Adrenal gland (tissue), 12 donors: ENCODE data around the gene VWF. TPM values are rescaled to one million over a fixed set of nuclear protein-coding genes. Genes with fewer than 3 reads are reported as not detected.

Source experiments
- DNase-seq, 7 donors: peaks; one replicate each; pipeline ENCODE4 v3.0.0-alpha.2; 2019 to 2020
- H3K27ac ChIP-seq, 5 donors: fragments of 200-600 bp; sonication (generic) in 4 of 5; 1 replicate in 3 of 5; 2 replicates in 2 of 5; pipeline versions ENCODE4 v1.5.1 to v1.8.0; 2016 to 2020; ENCODE audit warnings: mild to moderate bottlenecking in 1 of 5
- H3K27me3 ChIP-seq: fragments of 200-600 bp; 2 replicates; pipeline ENCODE4 v1.8.0; 2021
- H3K36me3 ChIP-seq, 2 donors: fragments of 200-600 bp; replicated peaks in 1 of 2; 1 replicate in 1 of 2; 2 replicates in 1 of 2; pipeline versions ENCODE4 v1.5.1 to v1.8.0; 2018 to 2022
- H3K4me1 ChIP-seq, 2 donors: fragments of 200-600 bp; replicated peaks in 1 of 2; 1 replicate in 1 of 2; 2 replicates in 1 of 2; pipeline versions ENCODE4 v1.5.1 to v1.8.0; 2018 to 2021
- H3K4me3 ChIP-seq, 4 donors: fragments of 200-600 bp; sonication (generic) in 3 of 4; one replicate each; pipeline ENCODE4 v1.5.1; 2016 to 2018
- H3K9me3 ChIP-seq, 3 donors: fragments of 200-600 bp; sonication (generic) in 1 of 3; replicated peaks in 1 of 3; 1 replicate in 2 of 3; 2 replicates in 1 of 3; pipeline versions ENCODE4 v1.5.1 to v1.8.0; 2016 to 2021
- POLR2A ChIP-seq, 2 donors: fragments of 450-650 bp; IDR thresholded peaks; one replicate each; pipeline ENCODE4 v1.6.1; 2017; ENCODE audit warnings: antibody characterized with exemption in 2 of 2, mild to moderate bottlenecking in 2 of 2, moderate library complexity in 1 of 2
- WGBS, 4 donors: extraction: QIAGEN DNeasy Blood & Tissue Kit in 2 of 4; methylation state at CpG; one replicate each; pipeline versions ENCODE4 v1.1.5 to v1.1.7; 2013 to 2017; 5-methylcytosine and 5-hydroxymethylcytosine counted together
- intact Hi-C, 2 donors: fragments of 100-400 bp; cut with DNase I; formaldehyde crosslinking; loops; one replicate each; pipeline versions ENCODE4 v1.14.1 to v1.15.0; 2022 to 2023
- polyA plus RNA-seq, 3 donors: library from polyadenylated mRNA; stranded (reverse); fragments of 200-250 nt in 2 of 3; fragments of 350-450 nt in 1 of 3; fragmentation: Illumina TruSeq in 1 of 3; extraction: RNeasy Lipid Tissue Mini Kit (QIAGEN cat#74804) in 1 of 3; gene quantifications; one replicate each; pipeline ENCODE4 v1.2.3, GENCODE V29; 2013 to 2014
- total RNA-seq, 9 donors: library from RNA; depleted of rRNA in 4 of 9; stranded (reverse); fragments of >200 nt in 4 of 9; fragments of 120-200 nt in 1 of 9; fragmentation: NEBNext Ultra II Directional in 1 of 9; extraction: Animal tissue kit (Norgen Biotek cat#: 25700) in 1 of 9; gene quantifications; one replicate each; pipeline versions ENCODE4 v1.1.0 to v1.2.4, GENCODE V29; 2013 to 2023
- TF ChIP-seq, protein P1 (sequence below), 6 experiments: fragments of 450-650 bp in 4 of 6; fragments of 200-600 bp in 2 of 6; sonication (generic) in 1 of 6; IDR thresholded peaks; 1 replicate in 5 of 6; 2 replicates in 1 of 6; pipeline versions ENCODE4 v1.5.1 to v1.8.0; 2016 to 2021; ENCODE audit warnings: antibody characterized with exemption in 6 of 6, mild to moderate bottlenecking in 2 of 6, moderate library complexity in 1 of 6
- donor health status: healthy with polysubstance abuse.
- donor health status: Bipolar disorder and iron deficiency.
- donor health status: DM: yes; HTN: yes; CAD: no.
- donor health status: DM: no; HTN: no; CAD: no.
- donor health status: DM: no; HTN: no; CAD: no.
- donor health status: DM: yes; HTN: yes; CAD: no.

VWF gene
- total and polyA plus RNA-seq, 12 donors: 2.0 to 60.1 (median 36.2) TPM

DNA sequence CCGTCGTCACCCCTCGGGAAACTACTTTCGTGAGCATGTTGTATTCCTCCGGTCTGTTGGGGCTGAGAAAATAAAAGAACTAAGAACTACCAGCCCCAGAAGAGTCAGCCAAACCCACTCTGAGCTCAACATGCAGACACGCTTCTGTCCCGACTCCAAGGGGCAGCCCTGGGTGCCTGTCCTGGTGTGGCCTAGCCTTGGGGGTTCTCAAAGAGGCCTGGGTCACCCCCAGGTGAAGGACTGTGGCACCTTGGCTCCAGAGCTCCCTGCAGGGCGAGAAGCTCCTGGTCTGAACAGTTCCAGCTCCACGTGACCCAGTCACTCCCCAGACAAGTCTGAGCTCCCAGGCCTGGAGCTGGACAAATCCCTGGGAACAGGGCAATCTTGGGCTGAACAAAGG is 87.0 kb downstream of the VWF start:
- no peaks in the 10 kb centered on the region for H3K9me3 ChIP-seq
- intact Hi-C loops: loop anchor here (5.0 kb wide), 1 partner anchor 50 kb away; no protein-coding TSS in a partner anchor
- no peaks in the 10 kb centered on the region for H3K36me3 ChIP-seq
- no peak overlapping the region for H3K27ac ChIP-seq
- TF ChIP-seq, protein P1, sequence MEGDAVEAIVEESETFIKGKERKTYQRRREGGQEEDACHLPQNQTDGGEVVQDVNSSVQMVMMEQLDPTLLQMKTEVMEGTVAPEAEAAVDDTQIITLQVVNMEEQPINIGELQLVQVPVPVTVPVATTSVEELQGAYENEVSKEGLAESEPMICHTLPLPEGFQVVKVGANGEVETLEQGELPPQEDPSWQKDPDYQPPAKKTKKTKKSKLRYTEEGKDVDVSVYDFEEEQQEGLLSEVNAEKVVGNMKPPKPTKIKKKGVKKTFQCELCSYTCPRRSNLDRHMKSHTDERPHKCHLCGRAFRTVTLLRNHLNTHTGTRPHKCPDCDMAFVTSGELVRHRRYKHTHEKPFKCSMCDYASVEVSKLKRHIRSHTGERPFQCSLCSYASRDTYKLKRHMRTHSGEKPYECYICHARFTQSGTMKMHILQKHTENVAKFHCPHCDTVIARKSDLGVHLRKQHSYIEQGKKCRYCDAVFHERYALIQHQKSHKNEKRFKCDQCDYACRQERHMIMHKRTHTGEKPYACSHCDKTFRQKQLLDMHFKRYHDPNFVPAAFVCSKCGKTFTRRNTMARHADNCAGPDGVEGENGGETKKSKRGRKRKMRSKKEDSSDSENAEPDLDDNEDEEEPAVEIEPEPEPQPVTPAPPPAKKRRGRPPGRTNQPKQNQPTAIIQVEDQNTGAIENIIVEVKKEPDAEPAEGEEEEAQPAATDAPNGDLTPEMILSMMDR (IDR thresholded peaks at IDR 0.05): no peak
- TF ChIP-seq POLR2A (IDR thresholded peaks at IDR 0.05): no peak
- H3K4me1 ChIP-seq: no peaks in the 10 kb centered on the region
- 75 to 89% (median 80%) methylated on average over 7 to 9 of the region's 9 CpGs for WGBS, 4 donors
- DNase-seq: no peak
- no peak overlapping the region for H3K4me3 ChIP-seq
- no peaks in the 10 kb centered on the region for H3K27me3 ChIP-seq

DNA sequence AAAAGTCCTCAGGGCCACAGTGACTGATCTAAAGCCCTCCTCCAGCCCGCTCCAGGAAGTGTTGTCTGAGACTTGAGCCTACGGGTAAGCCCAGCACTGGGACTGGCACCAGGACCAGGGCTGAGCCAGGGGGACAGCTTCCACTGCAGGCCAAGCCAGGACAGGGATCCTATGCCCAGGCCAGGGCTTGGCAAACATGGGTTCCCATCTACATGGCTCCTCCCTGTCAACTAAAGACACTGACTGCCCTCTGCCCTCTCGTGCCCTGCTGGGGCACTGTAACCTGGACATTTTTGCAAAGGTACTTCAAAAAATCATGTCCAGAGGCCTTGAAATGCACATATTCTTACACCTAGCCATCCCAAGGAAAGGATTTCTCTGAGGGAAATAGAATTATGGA is 88.0 kb downstream of the VWF start:
- H3K4me3 ChIP-seq: no peak overlapping the region
- no peak for DNase-seq
- intact Hi-C loops: loop anchor here (5.0 kb wide), 1 partner anchor 49 kb away; no protein-coding TSS in a partner anchor
- H3K4me1 ChIP-seq: no peaks in the 10 kb centered on the region
- H3K9me3 ChIP-seq: no peaks in the 10 kb centered on the region
- H3K27me3 ChIP-seq: no peaks in the 10 kb centered on the region
- TF ChIP-seq, protein P1 (IDR thresholded peaks at IDR 0.05): no peak
- no peak for TF ChIP-seq POLR2A (IDR thresholded peaks at IDR 0.05)
- 83 to 93% (median 85%) methylated on average over 3 of the region's 3 CpGs for WGBS, 4 donors
- no peaks in the 10 kb centered on the region for H3K36me3 ChIP-seq
- H3K27ac ChIP-seq: no peak overlapping the region

DNA sequence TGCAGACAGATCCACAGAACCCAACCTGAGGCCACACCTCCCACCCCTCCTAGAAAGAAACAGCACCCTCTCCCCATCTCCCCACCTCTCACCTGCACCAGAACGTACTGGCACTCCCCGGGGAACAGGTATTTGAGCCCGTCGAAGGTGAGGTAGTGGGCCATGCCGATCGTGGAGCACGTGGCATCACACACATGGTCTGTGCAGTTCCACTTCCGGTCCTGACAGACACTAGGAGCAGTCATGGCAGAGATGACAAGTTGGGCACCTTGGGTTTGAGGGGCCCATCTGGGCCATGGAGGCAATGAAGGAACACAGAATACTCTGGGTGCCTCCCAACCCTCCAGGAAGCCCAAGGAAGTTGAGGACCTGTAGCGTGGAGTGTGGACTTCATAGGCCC is 89.9 kb downstream of the VWF start:
- no peaks in the 10 kb centered on the region for H3K4me1 ChIP-seq
- no peak overlapping the region for H3K27ac ChIP-seq
- TF ChIP-seq, protein P1 (IDR thresholded peaks at IDR 0.05): no peak
- no peak for TF ChIP-seq POLR2A (IDR thresholded peaks at IDR 0.05)
- 86 to 91% (median 88%) methylated on average over 5 to 9 of the region's 9 CpGs for WGBS, 4 donors
- H3K36me3 ChIP-seq: no peaks in the 10 kb centered on the region
- H3K9me3 ChIP-seq: no peaks in the 10 kb centered on the region
- H3K4me3 ChIP-seq: no peak overlapping the region
- no peaks in the 10 kb centered on the region for H3K27me3 ChIP-seq
- intact Hi-C loops: no loop called here
- DNase-seq: no peak

DNA sequence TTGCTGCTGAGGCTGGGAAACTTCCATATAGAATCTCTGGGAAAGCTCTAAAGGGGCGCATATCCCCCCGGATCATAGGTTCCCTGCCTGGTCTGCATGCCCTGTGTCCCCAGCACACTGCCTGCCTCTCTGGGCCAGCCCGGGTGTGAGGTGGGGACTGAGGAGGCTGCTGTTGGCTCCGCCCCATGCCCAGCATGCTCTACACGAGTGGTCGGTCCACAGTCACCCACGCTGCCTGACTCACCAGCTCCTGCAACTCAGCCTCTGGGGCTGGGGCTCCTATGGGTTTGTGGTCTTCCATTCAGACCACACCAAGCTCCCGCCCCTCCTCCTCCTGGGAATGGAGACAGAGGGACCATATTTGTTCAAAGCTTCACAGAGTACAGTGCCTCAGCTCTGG is 90.9 kb downstream of the VWF start:
- intact Hi-C loops: no loop called here
- Histone ChIP-seq H3K36me3 (no peaks in the 10 kb centered on the region), H3K4me1 (no peaks in the 10 kb centered on the region), H3K27me3 (no peaks in the 10 kb centered on the region), H3K4me3 (no peak overlapping the region), H3K9me3 (no peaks in the 10 kb centered on the region), H3K27ac (no peak overlapping the region)
- 67 to 71% (median 69%) methylated on average over 2 to 8 of the region's 8 CpGs for WGBS, 4 donors
- peak in 1 of 7 donors; percentile 10 for DNase-seq
- no peak for TF ChIP-seq POLR2A (IDR thresholded peaks at IDR 0.05)
- TF ChIP-seq, protein P1 (IDR thresholded peaks at IDR 0.05): no peak
